GM11168 (cell line): ENCODE measurements around the gene SIRT1.
"Not testable (repeated sequence)": the region's sequence is repeated elsewhere in the genome, so short reads cannot be mapped to it uniquely, and the experiment has no call there.

Experiments
- in situ Hi-C: fragments of 300-500 bp; cut with MboI; formaldehyde crosslinking; loops from one replicate; pipeline ENCODE4 v1.12.0; 2022; ENCODE audit warnings: low sequenced_read_pairs; ENCODE audit not compliant: unreplicated experiment

The SIRT1 gene

DNA sequence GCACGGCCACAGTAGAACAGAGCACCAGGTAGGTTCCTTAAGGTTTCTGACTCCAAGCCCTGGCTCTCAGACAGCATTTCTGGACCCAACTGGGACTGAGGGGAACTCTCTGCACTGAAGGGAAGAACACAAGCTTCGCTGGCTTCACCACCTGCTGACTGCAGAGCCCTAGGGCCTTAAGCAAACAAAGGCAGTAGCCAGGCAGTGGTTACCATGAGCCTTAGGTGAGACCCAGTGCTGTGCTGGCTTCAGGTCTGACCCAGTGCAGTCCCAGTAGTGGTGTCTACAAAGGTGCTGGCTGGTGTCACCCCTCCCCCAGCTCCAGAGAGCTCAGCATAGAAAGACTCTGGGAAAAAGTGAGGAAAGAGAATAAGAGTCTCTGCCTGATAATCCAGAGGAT is 59.5 kb downstream of the SIRT1 start:
- in situ Hi-C loops: no loop called here

GRCh38 chr10:67955614-67956013 is 71.2 kb downstream of the SIRT1 start:
- in situ Hi-C loops: no loop called here

DNA sequence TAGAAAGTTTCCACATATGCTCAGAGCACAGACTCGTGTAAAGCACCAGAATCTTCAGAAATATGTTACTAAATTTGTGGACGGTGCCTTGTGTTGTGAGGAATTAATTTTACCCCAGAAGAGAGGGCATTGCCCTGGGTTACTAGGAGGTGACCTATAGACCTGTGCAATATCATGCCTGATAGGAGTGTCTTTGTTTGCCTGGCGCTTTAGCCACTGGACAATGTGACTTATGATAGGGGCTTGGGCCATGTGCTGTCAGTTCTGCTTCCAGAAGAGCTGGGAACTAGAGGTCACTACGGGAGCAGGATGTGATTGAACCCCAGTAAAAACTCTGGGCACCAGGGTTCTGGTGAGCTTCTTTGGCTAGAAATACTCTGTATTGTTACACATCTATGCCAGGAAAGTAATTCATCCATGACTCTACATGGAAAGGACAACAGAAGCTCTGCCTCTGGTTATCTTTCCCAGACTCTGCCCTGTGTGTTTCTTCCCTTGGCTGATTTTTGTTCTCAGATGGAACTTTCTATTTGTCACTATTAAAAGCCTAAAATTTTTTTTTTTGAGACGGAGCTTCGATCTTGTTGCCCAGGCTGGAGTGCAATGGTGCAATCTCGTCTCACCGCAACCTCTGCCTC is 75.5 kb downstream of the SIRT1 start:
- in situ Hi-C loops: no loop called here

DNA sequence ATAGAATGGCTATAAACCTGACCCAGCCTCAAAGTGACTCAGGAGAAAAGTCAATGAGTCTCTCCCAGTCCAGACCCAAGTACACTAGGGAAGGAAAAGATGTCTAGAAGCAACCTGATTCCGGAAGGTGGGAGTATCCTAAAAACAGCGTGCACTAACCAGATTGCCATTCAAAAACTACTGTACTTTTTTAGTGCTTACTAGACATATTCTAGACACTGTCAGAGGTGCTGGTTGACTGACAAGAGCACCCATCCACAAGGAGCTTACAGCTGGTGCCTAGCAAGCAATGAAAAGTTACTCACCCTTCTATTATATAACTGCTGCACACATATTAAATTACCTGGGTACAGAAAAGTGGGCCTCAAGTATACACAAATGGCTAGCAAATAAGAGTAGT is 81.0 kb downstream of the SIRT1 start:
- in situ Hi-C loops: no loop called here

- in situ Hi-C loops: not testable (repeated sequence)
Observed at GRCh38 chr10:67966035-67966434, 81.6 kb downstream of the SIRT1 start.
